ENCODE measurements around the gene FAM170B. TPM values are rescaled to one million over a fixed set of nuclear protein-coding genes. Genes with fewer than 3 reads are reported as not detected.
A peak's percentile ranks its signal among the peaks of the same experiment; 100 is the strongest.

FAM170B gene
- total RNA-seq, 5 donors from 2014 or later (not counting 1 experiment from before 2014, with no cell fraction given), result 0.16 TPM; not detected in 4

- ATAC-seq (replicated peaks in 1 of 4), result no peak
- no peak overlapping the region for H3K27ac Mint-ChIP-seq
- ChIA-PET POLR2A (no interaction called here), CTCF (no interaction called here)
- H3K36me3 Mint-ChIP-seq, result no peaks in the 10 kb centered on the region
- peaks cover 0 to 12% of the 10 kb centered on the region in 2 experiments for H3K4me1 ChIP-seq (ENCODE audit: control insufficient read depth in 1 of 2, extremely low read depth in 1 of 2, insufficient read depth in 2 of 2, low read length in 2 of 2)
- H3K27me3 ChIP-seq (replicated peaks in 1 of 2; ENCODE audit: control insufficient read depth in 2 of 2, extremely low read depth in 1 of 2, insufficient read depth in 2 of 2, low read length in 1 of 2), result peaks cover 0 to 41% of the 10 kb centered on the region in 2 experiments
- peaks cover 18 to 36% of the 10 kb centered on the region in 2 donors for H3K27me3 Mint-ChIP-seq
- H3K9me3 ChIP-seq, result no peaks in the 10 kb centered on the region
- no peak overlapping the region for H3K27ac ChIP-seq (ENCODE audit: low read length)
- no peaks in the 10 kb centered on the region for H3K36me3 ChIP-seq (ENCODE audit: control insufficient read depth in 2 of 2, extremely low read depth in 1 of 2, insufficient read depth in 1 of 2, low read length in 1 of 2)
- no peak overlapping the region for H3K4me3 Mint-ChIP-seq
- no peak overlapping the region for H3K4me3 ChIP-seq (ENCODE audit: control insufficient read depth in 1 of 2, extremely low read depth in 1 of 2, low read length in 1 of 2)
- DNase-seq, result no peak
- peaks cover 0 to 6% (median 3%) of the 10 kb centered on the region in 3 donors for H3K4me1 Mint-ChIP-seq
- no peaks in the 10 kb centered on the region for H3K9me3 Mint-ChIP-seq
- 85% methylated on average over 10 of the region's 14 CpGs for WGBS (ENCODE audit: insufficient coverage)
Observed at GRCh38 chr10:49115796-49116508, 17.9 kb downstream of the FAM170B start.

GRCh38 chr10:49115015-49115795 lies 18.6 kb downstream of the FAM170B start, which contains the start of gene VSTM4:
Gene VSTM4, minus strand, starts transcription at chr10:49115522. Its CDS starts 37 bp downstream, at chr10:49115485.
- H3K9me3 ChIP-seq, result no peaks in the 10 kb centered on the region
- peaks cover 0 to 46% of the 10 kb centered on the region in 2 experiments for H3K27me3 ChIP-seq (replicated peaks in 1 of 2; ENCODE audit: control insufficient read depth in 2 of 2, extremely low read depth in 1 of 2, insufficient read depth in 2 of 2, low read length in 1 of 2)
- Mint-ChIP-seq H3K36me3 (no peaks in the 10 kb centered on the region), H3K27ac (peak within 1 kb of the TSS in 1 of 2 donors; percentile 31), H3K27me3 (peaks cover 18 to 36% of the 10 kb centered on the region in 2 donors), H3K4me3 (peak within 1 kb of the TSS; percentile 22 to 41 (median 39)), H3K9me3 (no peaks in the 10 kb centered on the region), H3K4me1 (peaks cover 0 to 6% (median 3%) of the 10 kb centered on the region in 3 donors)
- H3K4me1 ChIP-seq (ENCODE audit: control insufficient read depth in 1 of 2, extremely low read depth in 1 of 2, insufficient read depth in 2 of 2, low read length in 2 of 2), result peaks cover 0 to 12% of the 10 kb centered on the region in 2 experiments
- DNase-seq, result peak in 1 of 35 experiments; percentile 9
- H3K36me3 ChIP-seq (ENCODE audit: control insufficient read depth in 2 of 2, extremely low read depth in 1 of 2, insufficient read depth in 1 of 2, low read length in 1 of 2), result no peaks in the 10 kb centered on the region
- peak within 1 kb of the TSS in 1 of 2 donors; percentile 64 for H3K4me3 ChIP-seq (ENCODE audit: control insufficient read depth in 1 of 2, extremely low read depth in 1 of 2, low read length in 1 of 2)
- 5% methylated on average over 81 of the region's 95 CpGs for WGBS (ENCODE audit: insufficient coverage)
- ChIA-PET CTCF (no interaction called here), POLR2A (no interaction called here)
- ATAC-seq (replicated peaks in 1 of 4), result peak in 2 of 4 experiments; percentile 18 to 38
- H3K27ac ChIP-seq (ENCODE audit: low read length), result no peak within 1 kb of the TSS

- peak overlapping the region; percentile 22 to 41 (median 39) for H3K4me3 Mint-ChIP-seq
- WGBS (ENCODE audit: insufficient coverage), result 89% methylated on average over 7 of the region's 9 CpGs
- Histone ChIP-seq H3K4me3 (ENCODE audit: control insufficient read depth in 1 of 2, extremely low read depth in 1 of 2, low read length in 1 of 2) (peak overlapping the region in 1 of 2 donors; percentile 64), H3K36me3 (ENCODE audit: control insufficient read depth in 2 of 2, extremely low read depth in 1 of 2, insufficient read depth in 1 of 2, low read length in 1 of 2) (no peaks in the 10 kb centered on the region), H3K27me3 (replicated peaks in 1 of 2; ENCODE audit: control insufficient read depth in 2 of 2, extremely low read depth in 1 of 2, insufficient read depth in 2 of 2, low read length in 1 of 2) (peaks cover 0 to 52% of the 10 kb centered on the region in 2 experiments), H3K27ac (ENCODE audit: low read length) (no peak overlapping the region), H3K9me3 (no peaks in the 10 kb centered on the region), H3K4me1 (ENCODE audit: control insufficient read depth in 1 of 2, extremely low read depth in 1 of 2, insufficient read depth in 2 of 2, low read length in 2 of 2) (peaks cover 0 to 12% of the 10 kb centered on the region in 2 experiments)
- H3K4me1 Mint-ChIP-seq, result peaks cover 0 to 6% (median 3%) of the 10 kb centered on the region in 3 donors
- H3K9me3 Mint-ChIP-seq, result no peaks in the 10 kb centered on the region
- ATAC-seq (replicated peaks in 1 of 4) (no peak), DNase-seq (no peak)
- no peak overlapping the region for H3K27ac Mint-ChIP-seq
- no peaks in the 10 kb centered on the region for H3K36me3 Mint-ChIP-seq
- H3K27me3 Mint-ChIP-seq, result peaks cover 20 to 40% of the 10 kb centered on the region in 2 donors
- POLR2A ChIA-PET, result no interaction called here
- CTCF ChIA-PET, result no interaction called here
Observed at GRCh38 chr10:49114718-49115014, 19.2 kb downstream of the FAM170B start.

GRCh38 chr10:49113741-49114141 lies 20.1 kb downstream of the FAM170B start:
- Mint-ChIP-seq H3K36me3 (no peaks in the 10 kb centered on the region), H3K4me1 (peaks cover 0 to 6% (median 3%) of the 10 kb centered on the region in 3 donors), H3K4me3 (no peak overlapping the region), H3K27ac (no peak overlapping the region), H3K9me3 (no peaks in the 10 kb centered on the region), H3K27me3 (peaks cover 25 to 44% of the 10 kb centered on the region in 2 donors)
- Histone ChIP-seq H3K4me1 (ENCODE audit: control insufficient read depth in 1 of 2, extremely low read depth in 1 of 2, insufficient read depth in 2 of 2, low read length in 2 of 2) (peaks cover 0 to 12% of the 10 kb centered on the region in 2 experiments), H3K9me3 (no peaks in the 10 kb centered on the region), H3K4me3 (ENCODE audit: control insufficient read depth in 1 of 2, extremely low read depth in 1 of 2, low read length in 1 of 2) (no peak overlapping the region), H3K36me3 (ENCODE audit: control insufficient read depth in 2 of 2, extremely low read depth in 1 of 2, insufficient read depth in 1 of 2, low read length in 1 of 2) (no peaks in the 10 kb centered on the region), H3K27me3 (replicated peaks in 1 of 2; ENCODE audit: control insufficient read depth in 2 of 2, extremely low read depth in 1 of 2, insufficient read depth in 2 of 2, low read length in 1 of 2) (peaks cover 0 to 58% of the 10 kb centered on the region in 2 experiments), H3K27ac (ENCODE audit: low read length) (no peak overlapping the region)
- no peak for DNase-seq
- 57% methylated on average over 1 of the region's 3 CpGs for WGBS (ENCODE audit: insufficient coverage)
- CTCF ChIA-PET, result no interaction called here
- POLR2A ChIA-PET, result no interaction called here
- ATAC-seq (replicated peaks in 1 of 4), result no peak

GRCh38 chr10:49112851-49113250 lies 21.0 kb downstream of the FAM170B start:
- CTCF ChIA-PET, result no interaction called here
- ATAC-seq (replicated peaks in 1 of 4) (no peak), DNase-seq (no peak)
- H3K4me3 ChIP-seq (ENCODE audit: control insufficient read depth in 1 of 2, extremely low read depth in 1 of 2, low read length in 1 of 2), result no peak overlapping the region
- peaks cover 0 to 6% (median 3%) of the 10 kb centered on the region in 3 donors for H3K4me1 Mint-ChIP-seq
- no peak overlapping the region for H3K27ac ChIP-seq (ENCODE audit: low read length)
- no peaks in the 10 kb centered on the region for H3K9me3 Mint-ChIP-seq
- no peaks in the 10 kb centered on the region for H3K36me3 Mint-ChIP-seq
- H3K27me3 ChIP-seq (replicated peaks in 1 of 2; ENCODE audit: control insufficient read depth in 2 of 2, extremely low read depth in 1 of 2, insufficient read depth in 2 of 2, low read length in 1 of 2), result peaks cover 0 to 61% of the 10 kb centered on the region in 2 experiments
- POLR2A ChIA-PET, result no interaction called here
- H3K4me3 Mint-ChIP-seq, result no peak overlapping the region
- H3K36me3 ChIP-seq (ENCODE audit: control insufficient read depth in 2 of 2, extremely low read depth in 1 of 2, insufficient read depth in 1 of 2, low read length in 1 of 2), result no peaks in the 10 kb centered on the region
- no peak overlapping the region for H3K27ac Mint-ChIP-seq
- H3K4me1 ChIP-seq (ENCODE audit: control insufficient read depth in 1 of 2, extremely low read depth in 1 of 2, insufficient read depth in 2 of 2, low read length in 2 of 2), result peaks cover 0 to 12% of the 10 kb centered on the region in 2 experiments
- WGBS (ENCODE audit: insufficient coverage), result 46% methylated on average over 2 of the region's 3 CpGs
- no peaks in the 10 kb centered on the region for H3K9me3 ChIP-seq
- peaks cover 22 to 47% of the 10 kb centered on the region in 2 donors for H3K27me3 Mint-ChIP-seq

GRCh38 chr10:49112098-49112497 lies 21.7 kb downstream of the FAM170B start:
- Histone ChIP-seq H3K9me3 (no peaks in the 10 kb centered on the region), H3K4me1 (ENCODE audit: control insufficient read depth in 1 of 2, extremely low read depth in 1 of 2, insufficient read depth in 2 of 2, low read length in 2 of 2) (peaks cover 0 to 12% of the 10 kb centered on the region in 2 experiments), H3K27me3 (replicated peaks in 1 of 2; ENCODE audit: control insufficient read depth in 2 of 2, extremely low read depth in 1 of 2, insufficient read depth in 2 of 2, low read length in 1 of 2) (peaks cover 0 to 63% of the 10 kb centered on the region in 2 experiments), H3K36me3 (ENCODE audit: control insufficient read depth in 2 of 2, extremely low read depth in 1 of 2, insufficient read depth in 1 of 2, low read length in 1 of 2) (no peaks in the 10 kb centered on the region), H3K27ac (ENCODE audit: low read length) (no peak overlapping the region), H3K4me3 (ENCODE audit: control insufficient read depth in 1 of 2, extremely low read depth in 1 of 2, low read length in 1 of 2) (no peak overlapping the region)
- ChIA-PET POLR2A (no interaction called here), CTCF (no interaction called here)
- DNase-seq (no peak), ATAC-seq (replicated peaks in 1 of 4) (no peak)
- Mint-ChIP-seq H3K27ac (no peak overlapping the region), H3K27me3 (peaks cover 22 to 43% of the 10 kb centered on the region in 2 donors), H3K36me3 (no peaks in the 10 kb centered on the region), H3K9me3 (no peaks in the 10 kb centered on the region), H3K4me3 (no peak overlapping the region), H3K4me1 (peaks cover 0 to 6% (median 3%) of the 10 kb centered on the region in 3 donors)
- 81% methylated on average over 2 of the region's 3 CpGs for WGBS (ENCODE audit: insufficient coverage)

All from T-cell (primary cell).